Epidermal melanocyte (primary cell): ENCODE data around the gene KCNMB1.
A peak's percentile ranks its signal among the peaks of the same experiment; 100 is the strongest.

Experiments used
- DNase-seq: peaks from one replicate; pipeline ENCODE4 v3.0.0; 2011; ENCODE audit warnings: low spot score; ENCODE audit not compliant: insufficient read length

KCNMB1 gene, protein sequence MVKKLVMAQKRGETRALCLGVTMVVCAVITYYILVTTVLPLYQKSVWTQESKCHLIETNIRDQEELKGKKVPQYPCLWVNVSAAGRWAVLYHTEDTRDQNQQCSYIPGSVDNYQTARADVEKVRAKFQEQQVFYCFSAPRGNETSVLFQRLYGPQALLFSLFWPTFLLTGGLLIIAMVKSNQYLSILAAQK

DNA sequence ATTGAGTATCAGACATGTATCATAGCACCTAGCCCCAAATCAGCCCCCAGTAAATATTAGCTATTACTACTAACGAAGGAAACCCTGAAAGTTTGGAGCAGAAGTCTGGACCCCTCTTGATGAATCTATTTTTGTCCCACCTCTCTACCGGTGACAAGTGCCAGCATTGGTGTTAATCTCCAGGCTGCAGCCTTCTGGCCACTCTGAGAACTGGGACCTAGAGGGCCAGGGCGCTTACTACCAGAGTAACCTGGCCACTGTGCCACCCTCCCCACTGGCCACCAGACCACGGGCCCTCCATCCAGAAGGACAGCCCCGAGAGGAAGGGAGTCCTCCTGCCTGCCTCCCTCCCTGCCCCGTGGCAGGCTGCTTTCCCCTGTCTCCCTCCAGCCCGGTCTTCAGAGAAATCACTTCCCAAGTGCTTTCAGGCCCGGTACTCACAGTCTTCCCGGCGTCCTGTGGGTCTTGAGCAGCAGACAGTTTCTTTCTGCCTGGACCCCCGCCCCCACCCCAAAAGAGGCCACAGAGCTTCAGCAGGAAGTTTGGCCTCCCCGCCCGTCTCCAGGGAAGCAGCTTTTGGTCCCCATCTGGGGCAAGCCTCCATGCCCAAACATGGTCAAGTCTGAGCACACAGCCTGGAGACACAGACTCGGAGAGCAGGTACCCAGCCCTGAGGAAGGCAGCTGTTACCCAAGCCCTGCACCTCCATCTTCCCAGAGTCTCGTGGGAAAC is at the start of gene KCNMB1:
Gene KCNMB1, minus strand, starts transcription at position 550 of the 732 bp plus-strand sequence. CDS start 3,920 bp downstream, outside the sequence.
- no peak for DNase-seq

DNA sequence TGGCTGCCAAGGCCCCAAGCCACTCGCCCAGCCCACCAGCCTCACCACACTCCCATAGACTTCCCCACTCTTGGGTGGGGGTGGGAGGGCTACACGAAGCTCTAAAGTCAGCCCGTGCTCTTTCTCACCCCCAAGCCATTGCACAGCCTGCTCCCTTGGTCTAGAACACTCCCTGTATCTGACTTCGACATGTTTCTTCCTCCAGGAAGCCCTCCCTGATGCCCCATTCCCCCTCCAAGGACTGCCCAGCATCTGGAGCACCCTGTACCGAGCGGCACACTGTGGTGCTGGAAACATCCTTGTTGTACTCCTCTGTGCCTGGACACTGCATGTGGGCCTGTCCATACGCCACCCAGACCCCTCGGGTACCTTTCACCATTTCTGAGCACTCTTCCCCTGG is 49.4 kb upstream of the KCNMB1 start:
- no peak for DNase-seq

DNA sequence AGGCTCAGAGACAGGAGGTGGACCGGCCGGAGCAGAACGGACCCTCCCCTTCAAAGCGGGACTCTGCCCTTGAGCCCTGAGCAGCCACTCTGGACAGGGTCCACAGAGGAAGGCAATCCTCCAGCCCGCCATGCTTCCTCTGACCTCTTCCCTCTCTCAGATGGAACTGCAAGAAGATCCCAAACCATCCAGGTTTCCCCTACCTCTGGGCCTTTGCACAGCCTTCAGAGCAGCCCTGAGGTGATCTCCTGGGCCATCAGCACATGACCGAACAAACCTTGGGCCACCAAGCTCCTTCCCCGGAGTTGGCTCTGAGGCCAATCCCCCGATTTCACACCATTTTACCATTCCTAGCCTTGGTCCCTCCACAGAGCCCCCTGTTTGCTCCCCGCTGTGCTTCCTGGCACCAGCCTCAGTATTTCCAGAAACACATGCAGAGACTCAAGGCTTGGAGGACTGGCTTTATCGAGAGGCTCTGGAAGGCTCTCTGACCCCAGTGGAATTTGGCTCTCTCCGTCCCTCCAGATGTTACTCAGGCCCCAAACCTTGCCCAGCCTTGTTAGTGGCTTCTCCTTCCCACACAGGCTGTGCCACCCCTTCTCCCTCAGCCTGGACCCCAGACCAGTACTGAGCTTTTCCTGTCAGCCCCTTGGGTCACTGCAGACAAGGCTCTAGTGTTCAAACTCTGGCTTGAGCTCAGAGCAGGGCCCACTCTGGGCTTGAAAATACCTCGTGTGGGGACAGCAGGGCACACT is 48.6 kb upstream of the KCNMB1 start:
- no peak for DNase-seq

DNA sequence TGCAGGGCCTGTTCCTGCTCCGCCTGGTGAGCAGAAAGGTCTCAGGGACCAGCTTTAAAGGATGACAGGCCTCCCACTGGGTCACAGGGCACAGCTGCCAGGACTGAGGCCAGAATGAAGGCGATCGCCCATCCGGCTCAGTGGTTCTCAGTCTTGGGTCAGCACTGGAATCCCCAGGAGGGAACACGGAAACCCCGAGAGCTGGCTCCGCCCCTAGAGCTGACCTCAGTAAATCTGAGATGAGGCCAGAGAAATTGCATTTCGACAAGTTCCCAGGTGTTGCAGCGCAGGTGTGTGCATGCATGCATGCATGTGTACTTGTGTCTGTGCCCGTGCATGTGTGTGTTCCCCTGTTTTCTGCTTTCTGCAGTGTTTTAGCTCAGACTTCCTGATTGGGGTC is 47.2 kb upstream of the KCNMB1 start:
- DNase-seq: no peak

DNA sequence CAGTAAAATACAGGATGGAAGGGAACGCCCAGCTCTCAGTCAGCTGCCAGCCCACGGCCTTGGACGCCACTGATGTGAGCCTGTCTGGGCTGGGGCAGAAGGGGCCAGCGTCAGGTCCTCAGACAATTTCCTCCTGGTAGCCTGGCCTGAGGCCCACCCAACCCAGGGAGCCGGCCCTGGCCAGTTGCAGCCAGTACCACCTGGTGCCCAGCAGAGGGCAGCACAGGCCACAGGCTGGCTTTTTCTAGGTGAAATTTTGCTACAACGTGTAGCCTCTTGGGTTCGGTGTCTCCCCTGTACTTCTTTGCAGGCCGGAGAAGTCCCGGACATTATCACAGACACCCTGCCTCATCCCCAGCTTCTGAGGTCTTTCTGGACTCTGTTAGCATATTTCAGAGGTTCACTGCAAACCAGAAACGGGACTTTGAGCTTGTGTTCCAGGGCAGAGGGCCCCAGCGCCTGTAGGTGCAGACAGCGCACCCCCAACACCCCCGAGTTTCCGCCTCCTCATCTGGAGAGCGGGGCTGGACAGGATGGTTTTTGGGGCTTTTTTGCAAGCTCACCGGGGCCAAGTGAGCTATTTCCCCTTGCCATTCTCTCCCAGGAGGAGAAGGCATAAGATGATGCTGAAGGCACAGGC is 45.9 kb upstream of the KCNMB1 start:
- DNase-seq: peak; percentile 58

DNA sequence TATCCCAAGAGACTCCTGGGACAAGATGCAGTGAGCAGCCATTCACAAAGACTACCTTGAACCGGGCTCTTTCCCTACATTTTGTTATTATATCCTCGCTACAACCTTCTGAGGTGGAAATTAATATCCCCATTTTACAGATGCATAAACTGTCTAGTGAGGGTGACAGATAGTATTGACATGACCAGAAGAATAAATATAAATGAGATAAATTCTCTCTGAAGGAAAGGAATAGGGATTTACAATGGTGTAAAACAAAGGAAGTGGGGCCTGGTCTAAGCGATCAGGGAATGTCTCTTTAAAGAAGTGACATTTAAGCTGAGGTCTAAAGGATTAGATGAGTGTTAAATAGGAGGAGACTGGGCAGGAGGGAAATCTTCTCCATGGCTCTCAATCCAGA is 43.5 kb upstream of the KCNMB1 start:
- DNase-seq: no peak

DNA sequence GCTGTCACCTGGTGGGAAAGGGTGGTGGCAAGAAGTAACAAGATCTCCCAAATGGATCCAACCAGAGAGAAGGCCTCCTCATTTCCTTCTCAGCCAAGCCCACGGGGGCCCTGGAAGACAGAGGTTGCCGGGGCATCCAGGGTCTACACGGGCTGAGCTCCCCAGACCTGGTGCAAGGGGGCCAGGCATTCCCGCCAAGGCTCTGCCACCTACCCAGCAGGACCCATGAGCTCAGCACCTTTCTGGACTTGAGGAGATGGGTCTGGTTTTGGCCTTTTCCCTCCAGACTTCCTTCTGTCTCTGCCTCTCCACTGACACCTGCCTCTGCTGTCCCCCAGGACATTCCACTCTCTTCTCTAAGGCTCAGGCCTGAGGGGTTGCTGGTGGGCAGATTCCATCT is 42.4 kb upstream of the KCNMB1 start:
- no peak for DNase-seq

DNA sequence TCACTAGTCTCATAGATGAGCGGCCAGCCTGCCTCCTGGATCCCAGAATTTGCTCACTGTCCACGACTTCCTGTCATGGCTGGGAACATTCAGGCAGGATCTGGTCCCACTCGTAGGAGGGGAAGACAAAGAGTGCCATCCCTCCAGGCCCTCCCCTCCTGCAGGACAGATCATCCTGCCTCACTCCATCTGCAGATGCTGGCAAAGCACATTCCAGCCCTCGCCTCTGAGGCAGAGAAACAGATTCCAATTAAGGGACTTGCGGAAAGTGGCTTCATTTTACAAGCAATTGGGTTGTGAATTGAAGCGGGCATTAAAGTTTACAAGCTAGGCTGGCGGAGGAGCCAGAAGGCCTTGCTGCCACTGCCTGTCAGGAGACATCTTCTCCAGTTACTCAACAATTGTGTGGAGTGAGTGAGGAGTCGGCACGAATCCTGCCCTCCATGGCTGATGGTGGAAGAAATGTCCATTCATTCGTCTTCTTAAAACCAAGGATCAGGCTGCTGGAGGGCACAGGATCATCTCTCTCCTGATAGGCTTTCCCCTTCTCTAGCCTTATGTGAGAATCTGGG is 41.8 kb upstream of the KCNMB1 start:
- DNase-seq: peak; percentile 23

DNA sequence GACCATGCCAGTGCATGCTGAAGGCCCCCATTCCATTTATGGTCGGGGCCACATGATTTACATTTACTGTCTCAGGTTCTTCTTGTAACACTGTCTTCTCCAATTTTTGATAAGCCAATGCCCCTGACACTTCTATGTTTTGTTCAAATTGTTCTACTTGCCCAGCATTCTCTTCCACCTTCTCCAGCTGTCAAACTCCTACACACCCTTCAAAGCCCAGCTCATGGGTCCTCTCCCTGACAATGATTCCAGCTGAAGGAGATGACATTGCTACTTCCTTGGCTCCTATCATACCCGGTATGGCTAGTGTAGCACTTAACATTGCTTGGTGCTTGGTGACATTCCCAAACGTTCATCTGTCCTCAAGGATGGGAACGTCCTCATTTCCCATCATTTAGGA is 41.1 kb upstream of the KCNMB1 start:
- no peak for DNase-seq

DNA sequence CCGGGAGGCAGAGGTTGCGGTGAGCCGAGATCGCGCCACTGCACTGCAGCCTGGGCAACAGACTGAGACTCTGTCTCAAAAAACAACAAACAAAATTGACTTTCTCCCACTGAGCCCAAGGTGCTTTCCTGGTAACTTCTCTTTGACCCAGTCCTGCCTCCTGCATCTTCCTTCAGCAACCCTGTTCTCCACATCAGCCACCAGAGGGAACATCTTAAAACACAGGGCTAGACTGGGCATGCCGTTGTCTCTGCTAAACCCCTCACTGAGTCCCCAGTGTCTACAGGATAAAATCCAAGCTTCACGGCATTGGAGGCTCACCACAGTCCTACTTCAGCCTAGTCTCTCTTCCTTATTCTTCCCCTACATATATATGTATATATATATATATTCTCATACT is 39.8 kb upstream of the KCNMB1 start:
- no peak for DNase-seq

DNA sequence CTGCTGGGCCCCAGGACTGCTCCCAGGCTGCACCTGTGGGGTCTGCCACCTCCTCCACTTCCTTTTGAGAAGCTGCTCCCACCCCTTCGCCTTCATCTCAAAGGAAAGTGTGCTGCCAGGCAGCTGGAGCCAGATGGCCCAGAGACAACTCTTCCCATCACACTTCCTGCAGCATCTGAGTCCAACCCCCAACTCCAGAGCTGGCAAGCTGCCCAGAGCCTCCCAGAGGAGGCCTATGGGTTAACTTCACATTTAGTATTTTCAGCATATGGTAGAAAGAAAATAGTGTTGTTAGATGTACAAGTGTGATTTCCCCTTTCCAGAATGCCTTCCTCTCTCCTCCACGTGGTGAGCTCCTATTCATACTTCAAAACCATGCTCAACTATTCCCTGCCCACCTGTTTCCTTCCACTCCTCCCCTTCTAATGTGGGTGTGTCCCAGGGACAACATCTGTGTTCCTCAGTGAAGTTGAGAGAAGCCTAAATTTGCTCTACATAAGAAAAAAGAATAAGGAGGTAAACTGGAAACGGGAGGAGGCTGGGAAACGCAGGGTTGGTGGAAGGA is 38.6 kb upstream of the KCNMB1 start:
- DNase-seq: no peak

DNA sequence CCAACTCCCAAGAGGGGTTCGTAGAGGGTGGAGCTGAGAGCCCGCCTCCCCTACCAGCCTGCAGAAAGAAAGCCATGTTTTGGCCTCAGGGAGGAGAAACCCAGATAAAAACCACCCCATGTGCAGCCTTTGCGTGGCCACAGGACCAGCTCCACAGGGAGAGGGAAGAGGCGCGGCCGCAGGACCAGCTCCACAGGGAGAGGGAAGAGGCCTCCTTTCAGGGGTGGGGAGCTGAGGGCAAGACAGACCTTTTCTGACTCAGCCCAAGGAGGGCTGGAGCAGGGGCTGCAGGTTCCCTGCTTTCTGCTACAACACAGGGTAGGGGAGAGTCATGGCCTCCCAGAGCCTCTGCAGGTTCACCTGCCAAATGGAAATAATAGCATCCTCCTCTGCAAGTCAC is 37.6 kb upstream of the KCNMB1 start:
- DNase-seq: no peak

DNA sequence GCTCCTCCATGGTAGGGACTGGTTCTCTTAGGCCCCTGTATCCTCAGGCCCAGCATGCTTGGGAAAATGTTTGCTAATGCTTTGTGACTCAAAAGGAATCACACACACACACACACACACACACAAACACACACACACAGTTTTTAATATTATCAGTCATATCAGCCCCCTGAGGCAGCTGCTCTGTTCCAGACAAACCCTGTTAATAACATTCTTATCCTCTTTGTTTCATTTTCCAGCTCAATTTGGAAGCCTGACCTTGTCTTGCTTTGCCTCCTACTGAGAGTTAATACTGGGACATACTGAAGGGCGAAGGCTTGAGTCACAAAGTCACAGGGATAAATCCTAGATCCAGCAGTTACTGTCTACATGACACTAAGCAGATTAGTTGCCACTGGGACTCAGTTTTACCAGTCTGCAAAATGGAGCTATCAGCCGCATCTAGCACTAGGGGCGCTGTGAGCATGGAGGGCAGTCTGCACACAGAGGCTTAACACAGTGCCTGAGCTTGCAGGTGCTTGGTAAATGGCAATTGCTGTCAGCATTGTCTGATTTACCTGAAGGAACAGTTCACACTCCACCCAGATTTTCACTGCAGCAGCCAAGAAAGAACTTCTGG is 37.1 kb upstream of the KCNMB1 start:
- no peak for DNase-seq

DNA sequence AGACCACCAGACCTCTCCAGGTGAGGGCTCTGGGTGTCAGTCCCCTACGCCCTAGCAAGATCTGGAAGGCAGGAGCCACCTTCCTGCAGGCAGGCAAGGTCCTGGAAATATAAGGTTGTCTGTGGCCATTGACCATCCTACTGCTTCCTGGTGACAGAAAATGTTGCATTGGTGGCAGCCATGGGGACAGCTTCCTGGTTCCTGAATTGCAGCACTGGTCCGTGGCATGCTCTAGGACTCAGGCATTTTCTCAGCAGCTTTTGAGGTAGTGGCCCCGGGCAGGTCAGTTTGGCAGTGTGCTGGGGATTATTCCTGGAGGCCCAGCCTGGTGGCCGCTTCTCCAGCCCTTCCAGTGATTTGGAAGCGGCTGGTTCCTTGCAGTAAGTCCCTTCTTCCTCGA is 36.6 kb upstream of the KCNMB1 start:
- no peak for DNase-seq

DNA sequence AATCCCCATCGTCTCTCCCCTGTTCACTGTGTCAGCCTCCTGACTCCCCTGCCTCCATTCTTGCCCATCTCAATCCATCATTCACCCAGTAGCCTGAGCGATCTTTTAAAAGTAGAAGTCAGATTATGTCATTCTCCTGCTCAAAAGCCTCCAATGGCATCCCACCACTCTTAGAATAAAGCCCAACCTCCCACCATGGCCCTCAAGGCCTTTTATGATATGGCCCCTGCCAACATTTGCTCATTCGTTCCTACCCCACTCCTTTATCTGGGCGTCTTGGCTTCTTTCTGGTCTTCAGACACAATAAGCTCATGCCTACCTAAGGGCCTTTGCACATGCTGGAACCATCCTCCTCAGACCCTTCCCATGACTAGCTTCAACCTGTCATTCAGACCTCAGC is 35.5 kb upstream of the KCNMB1 start:
- no peak for DNase-seq

DNA sequence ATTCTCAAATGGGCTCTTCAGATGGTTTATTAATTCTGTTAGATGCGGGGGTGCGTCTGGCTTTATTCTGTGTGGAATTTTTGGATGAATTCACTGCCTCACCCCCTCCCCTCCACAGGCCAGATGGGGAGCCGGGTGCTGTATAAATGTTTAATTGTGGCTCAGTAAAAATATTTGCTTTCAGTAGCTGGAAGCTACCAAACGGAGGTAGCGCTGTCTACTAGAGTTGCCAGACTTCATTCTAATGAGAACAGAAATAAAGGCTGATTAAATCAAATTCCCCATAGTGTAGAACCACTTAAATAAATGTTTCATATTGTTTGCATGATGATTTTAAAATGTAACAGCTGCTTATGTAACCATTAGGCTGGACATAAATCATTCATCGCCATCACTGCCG is 34.5 kb upstream of the KCNMB1 start:
- DNase-seq: no peak

DNA sequence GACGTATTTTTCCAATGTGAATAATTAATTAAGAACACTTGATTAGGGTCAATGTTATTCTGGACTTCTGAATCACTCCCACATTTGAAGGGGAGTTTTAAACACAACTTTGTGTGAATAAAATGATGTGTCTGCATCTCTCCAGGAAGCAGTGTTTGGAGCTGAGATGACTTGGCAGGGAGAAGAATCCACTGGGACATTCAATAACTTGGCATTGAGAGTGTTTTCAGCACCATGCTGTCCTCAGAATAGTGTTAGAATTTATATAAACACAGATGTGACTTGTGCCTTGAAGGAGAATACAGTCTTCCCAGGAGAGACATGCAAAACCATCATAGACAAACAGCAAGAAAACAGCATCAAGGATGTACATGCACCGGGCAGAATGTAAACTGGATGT is 32.7 kb upstream of the KCNMB1 start:
- no peak for DNase-seq

DNA sequence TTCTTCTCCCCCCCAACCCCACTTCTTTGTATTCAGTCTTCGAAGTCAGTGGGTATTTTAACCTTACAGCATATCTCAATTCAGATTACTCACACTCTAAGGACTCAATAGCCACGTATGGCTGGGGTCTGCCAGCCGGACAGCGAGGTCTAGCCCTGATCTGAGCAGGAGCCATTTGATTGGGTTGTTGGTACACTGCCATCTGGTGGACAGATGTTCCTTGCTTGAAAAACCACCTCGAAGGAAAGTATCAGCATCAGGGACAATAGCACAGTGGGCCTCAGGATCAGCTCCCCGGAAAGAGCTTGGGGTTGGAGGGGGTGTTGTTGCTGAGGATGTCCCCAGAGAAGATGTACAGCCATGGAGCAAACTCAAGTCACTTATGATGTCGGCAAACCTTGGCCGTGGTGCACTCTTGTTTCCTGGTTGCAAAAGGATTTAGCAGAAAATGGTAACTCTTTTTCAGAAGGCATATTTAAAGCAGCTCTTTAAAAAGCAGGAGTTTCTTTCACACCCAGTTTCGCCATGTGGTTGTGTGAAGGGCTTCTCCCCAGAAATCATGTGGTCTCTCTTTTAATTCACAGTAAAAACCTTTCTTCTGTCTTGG is 31.7 kb upstream of the KCNMB1 start:
- DNase-seq: peak; percentile 79

DNA sequence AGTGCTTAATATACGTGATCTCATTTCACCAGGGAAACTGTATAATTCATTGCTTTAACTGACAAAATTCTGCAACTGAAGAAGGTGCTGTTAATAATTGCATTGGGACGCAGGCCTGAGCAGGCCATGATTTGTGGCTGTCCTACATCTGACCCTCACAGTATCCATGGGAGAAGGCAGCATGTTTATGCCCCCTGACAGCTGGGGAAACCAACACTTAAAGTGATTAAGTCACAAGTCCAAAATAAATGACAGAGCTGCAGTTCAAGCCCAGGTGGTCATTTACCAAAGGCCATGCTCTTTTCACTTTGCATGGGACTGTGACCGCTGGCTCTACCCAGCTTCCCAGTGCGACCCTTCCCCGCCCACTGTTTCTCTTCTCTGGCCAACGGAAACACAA is 30.5 kb upstream of the KCNMB1 start:
- no peak for DNase-seq

DNA sequence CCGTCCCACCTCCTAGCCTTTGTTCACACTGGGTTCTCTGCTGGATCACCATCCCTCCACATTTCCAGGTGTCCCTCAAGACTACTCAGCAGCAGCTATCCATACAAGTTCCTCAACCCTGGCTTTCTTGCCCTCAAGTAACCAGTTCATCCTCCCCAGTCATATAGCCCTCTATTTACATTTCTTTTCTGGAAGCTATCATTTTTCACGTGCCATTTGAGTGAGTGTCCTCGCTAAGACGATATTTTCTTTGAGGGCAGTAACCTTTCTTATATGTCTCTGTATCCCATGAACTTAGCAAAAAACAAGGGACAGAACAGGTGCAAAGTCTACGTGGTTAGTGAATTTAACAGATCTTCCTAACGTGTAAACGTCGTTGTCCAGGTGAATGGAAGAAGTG is 29.6 kb upstream of the KCNMB1 start:
- DNase-seq: no peak

DNA sequence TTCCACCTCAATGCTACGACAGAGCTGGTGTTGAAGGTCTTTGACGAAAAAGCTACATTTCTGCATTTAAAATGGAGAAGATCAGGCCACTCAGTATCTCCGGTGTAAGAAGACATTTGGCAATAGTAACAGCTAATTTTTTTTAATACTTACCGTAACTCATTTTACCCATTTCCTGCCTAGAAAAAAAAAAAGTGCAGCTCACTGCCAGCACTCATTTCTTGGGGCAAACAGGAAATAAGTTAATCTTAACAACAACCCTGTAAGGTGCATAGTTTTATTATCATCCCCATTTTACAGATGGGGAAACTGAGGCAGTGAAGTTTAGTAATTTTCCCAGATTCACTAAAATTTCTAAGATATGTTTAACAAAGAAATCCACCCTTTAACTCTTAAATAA is 27.4 kb upstream of the KCNMB1 start:
- no peak for DNase-seq
